ENCODE results near the gene SLC22A12. TPM values are rescaled to one million over a fixed set of nuclear protein-coding genes. Genes with fewer than 3 reads are reported as not detected.

The SLC22A12 gene
- total and polyA plus RNA-seq, 2 experiments from 2014 or later = not detected

- peaks cover 42% of the 10 kb centered on the region for H3K4me1 Mint-ChIP-seq
- peak overlapping the region; percentile 36; the same call in 1 of the 2 replicates for H3K4me2 ChIP-seq
- no peak overlapping the region for H3K4me3 ChIP-seq
- H3K9me2 ChIP-seq (ENCODE audit: insufficient read depth) = no peaks in the 10 kb centered on the region
- TF ChIP-seq EZH2 (IDR thresholded peaks at IDR 0.05; ENCODE audit: low read depth, unreplicated experiment) = no peak
- TF ChIP-seq ETS1 (IDR thresholded peaks at IDR 0.05) = no peak
- TF ChIP-seq REST (IDR thresholded peaks at IDR 0.05; ENCODE audit: unreplicated experiment) = no peak
- TF ChIP-seq STAT1 (IDR thresholded peaks at IDR 0.05; ENCODE audit: unreplicated experiment) = no peak
- TF ChIP-seq EZH2phosphoT487 (IDR thresholded peaks at IDR 0.05; ENCODE audit: unreplicated experiment) = no peak
- TF ChIP-seq ZNF331 (CRISPR knock-in tag; IDR thresholded peaks at IDR 0.05; ENCODE audit: low read depth) = no peak
- H3K27me3 ChIP-seq (ENCODE audit: insufficient read depth) = no peaks in the 10 kb centered on the region
- H4K20me1 ChIP-seq (replicated peaks; ENCODE audit: insufficient read depth) = no peaks in the 10 kb centered on the region
- no peaks in the 10 kb centered on the region for H3K36me3 ChIP-seq (ENCODE audit: insufficient read depth)
- H3K9me3 Mint-ChIP-seq = peaks cover 5% of the 10 kb centered on the region; the same call in 2 of the 3 replicates
- H3K27me3 Mint-ChIP-seq (ENCODE audit: insufficient read depth, low read depth, poor library complexity) = peaks cover 25% of the 10 kb centered on the region
- no peak overlapping the region for H3K27ac ChIP-seq (ENCODE audit: low read depth)
- no peak overlapping the region for H2AFZ ChIP-seq
- no peaks in the 10 kb centered on the region for H3K79me2 ChIP-seq (replicated peaks; ENCODE audit: insufficient read depth)
- no peak overlapping the region; the same call in 1 of the 2 replicates for H3K27ac Mint-ChIP-seq
- ATAC-seq = peak; percentile 49
- peak overlapping the region; percentile 16; the same call in 1 of the 3 replicates for H3K4me3 Mint-ChIP-seq
- H3F3A ChIP-seq (replicated peaks; ENCODE audit: low read depth) = no peaks in the 10 kb centered on the region
- peaks cover 4% of the 10 kb centered on the region; the same call in 1 of the 3 replicates for H3K36me3 Mint-ChIP-seq (ENCODE audit: low read depth)
- peaks cover 9% of the 10 kb centered on the region for H3K4me1 ChIP-seq (ENCODE audit: insufficient read depth)
- DNase-seq (ENCODE audit: low spot score) = peak; percentile 76
Observed at GRCh38 chr11:64558065-64558745, 32.8 kb upstream of the SLC22A12 start.

GRCh38 chr11:64558869-64559268 is 32.2 kb upstream of the SLC22A12 start:
- H3K27me3 Mint-ChIP-seq (ENCODE audit: insufficient read depth, low read depth, poor library complexity) = peaks cover 21% of the 10 kb centered on the region
- H3K27ac Mint-ChIP-seq = no peak overlapping the region; the same call in 1 of the 2 replicates
- Histone ChIP-seq H3K36me3 (ENCODE audit: insufficient read depth) (no peaks in the 10 kb centered on the region), H3K4me2 (no peak overlapping the region), H3K27me3 (ENCODE audit: insufficient read depth) (no peaks in the 10 kb centered on the region), H3F3A (replicated peaks; ENCODE audit: low read depth) (no peaks in the 10 kb centered on the region), H3K79me2 (replicated peaks; ENCODE audit: insufficient read depth) (no peaks in the 10 kb centered on the region), H2AFZ (no peak overlapping the region), H3K9me2 (ENCODE audit: insufficient read depth) (no peaks in the 10 kb centered on the region), H3K27ac (ENCODE audit: low read depth) (no peak overlapping the region), H3K4me3 (no peak overlapping the region), H4K20me1 (replicated peaks; ENCODE audit: insufficient read depth) (no peaks in the 10 kb centered on the region), H3K4me1 (ENCODE audit: insufficient read depth) (peaks cover 9% of the 10 kb centered on the region)
- no peak for TF ChIP-seq POLR2AphosphoS5 (IDR thresholded peaks at IDR 0.05; ENCODE audit: low read depth)
- peaks cover 38% of the 10 kb centered on the region for H3K4me1 Mint-ChIP-seq
- H3K9me3 Mint-ChIP-seq = no peaks in the 10 kb centered on the region
- H3K4me3 Mint-ChIP-seq = no peak overlapping the region; the same call in 2 of the 3 replicates
- no peaks in the 10 kb centered on the region for H3K36me3 Mint-ChIP-seq (ENCODE audit: low read depth)
- ATAC-seq = no peak
- DNase-seq (ENCODE audit: low spot score) = no peak
